Retinal pigment epithelial cell (primary cell): Measurements from ENCODE around the gene C5orf52.
"Not testable (repeated sequence)": the region's sequence is repeated elsewhere in the genome, so short reads cannot be mapped to it uniquely, and the experiment has no call there.

Experiments used
- DNase-seq: peaks from one replicate; pipeline ENCODE4 v3.0.0-alpha.2; 2010; ENCODE audit warnings: low read depth
- H3K4me3 ChIP-seq: 2 replicates; pipeline ENCODE4 v1.5.1; 2011; ENCODE audit warnings: mild to moderate bottlenecking, low read length, control low read depth, moderate library complexity
- CTCF ChIP-seq: conservative IDR thresholded peaks from 2 replicates; pipeline ENCODE4 v1.5.1; 2011; ENCODE audit warnings: low read depth, low read length, control low read depth, inconsistent platforms

The C5orf52 gene

GRCh38 chr5:157689942-157690689, 18.8 kb downstream of the C5orf52 start:
- no peak overlapping the region for H3K4me3 ChIP-seq
- DNase-seq: no peak
- peak; percentile 30 for TF ChIP-seq CTCF

GRCh38 chr5:157690690-157691433, 19.5 kb downstream of the C5orf52 start:
- no peak overlapping the region for H3K4me3 ChIP-seq
- TF ChIP-seq CTCF: no peak
- DNase-seq: no peak

GRCh38 chr5:157693816-157694215, 22.5 kb downstream of the C5orf52 start:
- not testable (repeated sequence) for DNase-seq

GRCh38 chr5:157696154-157696553, 24.8 kb downstream of the C5orf52 start:
- not testable (repeated sequence) for DNase-seq, H3K4me3 ChIP-seq

More at GRCh38 chr5:157693816-157694215, 22.5 kb downstream of the C5orf52 start:
- not testable (repeated sequence) for H3K4me3 ChIP-seq

- H3K4me3 ChIP-seq, DNase-seq: not testable (repeated sequence)
Measured at GRCh38 chr5:157698674-157699073, 27.3 kb downstream of the C5orf52 start.

- DNase-seq: no peak
- no peak for TF ChIP-seq CTCF
Measured at GRCh38 chr5:157703736-157704135, 32.4 kb downstream of the C5orf52 start.

GRCh38 chr5:157708866-157709265, 37.5 kb downstream of the C5orf52 start:
- no peak overlapping the region for H3K4me3 ChIP-seq
- DNase-seq: peak; percentile 47
- TF ChIP-seq CTCF: no peak

More at GRCh38 chr5:157703736-157704135, 32.4 kb downstream of the C5orf52 start:
- no peak overlapping the region for H3K4me3 ChIP-seq

GRCh38 chr5:157709346-157709745, 38.0 kb downstream of the C5orf52 start:
- TF ChIP-seq CTCF: no peak
- no peak overlapping the region for H3K4me3 ChIP-seq

More at GRCh38 chr5:157709346-157709745, 38.0 kb downstream of the C5orf52 start:
- no peak for DNase-seq
